Stimulated activated CD8-positive, alpha-beta memory T cell treated with anti-CD3 and anti-CD28 coated beads, Interleukin-15, amount 100 ng/mL, for 1 hour (primary cell): ENCODE measurements around the gene PKD1L1.
"Not testable (repeated sequence)": the region's sequence is repeated elsewhere in the genome, so short reads cannot be mapped to it uniquely, and the experiment has no call there.

ENCODE experiments used
- DNase-seq: peaks from one replicate; pipeline ENCODE4 v3.0.0-alpha.2; 2020; ENCODE audit warnings: low read depth

The PKD1L1 gene

GRCh38 chr7:47937711-47938573, 10.3 kb downstream of the PKD1L1 start:
- no peak for DNase-seq

GRCh38 chr7:47937065-47937687, 11.1 kb downstream of the PKD1L1 start:
- no peak for DNase-seq

- no peak for DNase-seq
Observed at GRCh38 chr7:47936323-47936722, 11.9 kb downstream of the PKD1L1 start.

DNA sequence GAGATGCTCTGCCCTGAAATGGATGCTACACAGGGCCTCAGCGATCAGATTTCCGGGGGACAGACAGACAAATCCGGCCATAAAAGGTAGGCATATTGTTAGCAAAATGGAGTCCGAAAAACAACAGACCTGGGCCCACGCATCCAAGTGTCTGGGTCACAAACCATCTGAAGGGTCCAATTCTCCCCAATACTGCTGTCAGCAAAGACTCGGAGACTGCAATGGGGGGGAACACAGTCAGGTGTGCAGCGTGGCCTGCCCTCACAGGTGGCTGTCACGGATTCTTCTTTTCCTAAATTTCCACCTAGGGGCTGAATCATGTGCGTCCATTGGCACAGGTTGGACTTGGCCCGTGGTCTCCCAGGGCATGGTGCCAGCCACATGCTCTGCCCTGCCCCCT, 12.9 kb downstream of the PKD1L1 start:
- DNase-seq = no peak

- no peak for DNase-seq
Observed at GRCh38 chr7:47934831-47935230, 13.4 kb downstream of the PKD1L1 start.

- no peak for DNase-seq
Observed at GRCh38 chr7:47933215-47933614, 15.1 kb downstream of the PKD1L1 start.

GRCh38 chr7:47932466-47933037, 15.7 kb downstream of the PKD1L1 start:
- DNase-seq = no peak

DNA sequence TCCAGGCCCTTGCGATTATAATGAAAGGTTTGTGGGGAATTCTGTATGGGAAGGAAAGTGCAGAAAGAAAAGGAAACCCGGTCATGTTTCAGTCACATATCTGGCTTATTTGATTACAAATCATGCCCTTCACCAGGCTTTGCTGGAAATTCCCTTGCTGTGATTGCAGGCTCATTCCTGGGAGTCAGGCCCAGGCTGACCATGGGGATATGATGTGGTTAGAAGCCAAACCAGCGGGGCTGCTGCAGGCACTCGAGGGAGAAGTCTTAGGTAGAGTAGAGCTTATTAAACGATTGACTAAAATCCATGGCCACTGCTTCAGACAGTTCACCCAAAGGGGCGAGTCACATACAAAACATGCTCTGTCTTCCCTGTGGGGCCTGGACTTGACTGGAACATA, 16.2 kb downstream of the PKD1L1 start:
- no peak for DNase-seq

- no peak for DNase-seq
Observed at GRCh38 chr7:47931005-47932004, 17.0 kb downstream of the PKD1L1 start.

- no peak for DNase-seq
Observed at GRCh38 chr7:47924266-47924665, 24.0 kb downstream of the PKD1L1 start.

GRCh38 chr7:47923081-47923875, 25.0 kb downstream of the PKD1L1 start:
- not testable (repeated sequence) for DNase-seq

GRCh38 chr7:47916514-47916913, 31.8 kb downstream of the PKD1L1 start:
- DNase-seq = not testable (repeated sequence)

- no peak for DNase-seq
Observed at GRCh38 chr7:47915616-47915976, 32.7 kb downstream of the PKD1L1 start.

DNA sequence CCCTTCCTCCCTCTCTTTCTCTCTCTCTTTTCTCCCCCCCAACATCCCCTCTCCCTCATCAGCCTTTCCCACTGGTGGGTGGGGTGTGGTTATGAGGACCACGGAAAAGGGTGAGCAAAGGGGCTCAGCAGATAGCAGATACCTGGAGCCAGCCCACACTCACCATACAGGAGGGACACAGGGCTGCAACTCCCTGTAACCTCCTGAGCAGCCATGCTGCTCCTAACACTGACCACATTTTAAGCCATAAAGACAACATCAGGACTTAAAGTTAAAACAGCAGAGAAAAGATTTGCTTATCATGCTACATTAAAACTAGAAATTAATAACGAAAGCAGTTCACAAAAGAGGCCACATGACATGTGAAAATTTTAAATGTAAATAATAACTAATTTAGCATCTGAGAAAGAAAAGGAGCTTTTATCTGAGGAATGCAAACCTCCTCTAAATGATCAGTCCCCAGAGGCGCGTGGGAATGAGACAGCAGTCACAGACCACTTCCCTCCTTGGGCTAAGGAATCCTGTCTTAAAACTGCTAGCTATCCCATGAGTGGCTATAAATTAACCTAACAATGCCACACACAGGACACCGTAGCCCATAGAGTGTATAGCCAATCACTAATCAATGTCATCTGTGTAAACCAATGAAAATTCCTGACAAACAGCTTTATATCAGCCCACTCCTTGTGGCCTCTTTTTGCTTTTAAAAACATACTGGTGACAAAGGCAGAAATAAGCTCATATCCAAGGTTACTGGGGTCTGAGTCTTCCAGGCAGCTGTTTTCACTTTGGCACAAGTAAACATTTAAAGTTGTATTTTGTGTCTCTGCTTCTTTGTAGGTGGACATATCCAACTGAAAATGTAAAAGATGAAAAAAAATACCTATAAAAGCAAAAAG, 33.3 kb downstream of the PKD1L1 start:
- DNase-seq = no peak

DNA sequence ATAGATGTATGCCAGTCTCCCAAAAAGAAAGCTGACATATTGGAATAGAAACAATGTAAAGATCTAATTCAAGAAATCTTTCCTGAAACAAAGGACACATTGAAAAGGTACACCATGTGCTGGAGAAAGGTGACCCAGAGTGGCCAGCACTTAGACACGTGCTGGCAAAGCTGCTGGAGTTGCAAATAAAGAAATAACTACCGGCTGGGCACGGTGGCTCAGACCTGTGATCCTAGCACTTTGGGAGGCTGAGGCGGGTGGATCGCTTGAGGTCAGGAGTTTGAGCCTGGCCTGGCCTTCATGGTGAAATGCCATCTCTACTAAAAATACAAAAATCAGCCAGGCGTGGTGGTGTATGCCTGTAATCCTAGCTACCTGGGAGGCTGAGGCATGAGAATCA, 35.9 kb downstream of the PKD1L1 start:
- DNase-seq = no peak

- no peak for DNase-seq
Observed at GRCh38 chr7:47908720-47909119, 39.5 kb downstream of the PKD1L1 start.

- DNase-seq = no peak
Observed at GRCh38 chr7:47907981-47908616, 40.2 kb downstream of the PKD1L1 start.

- DNase-seq = no peak
Observed at GRCh38 chr7:47906883-47907282, 41.4 kb downstream of the PKD1L1 start.

DNA sequence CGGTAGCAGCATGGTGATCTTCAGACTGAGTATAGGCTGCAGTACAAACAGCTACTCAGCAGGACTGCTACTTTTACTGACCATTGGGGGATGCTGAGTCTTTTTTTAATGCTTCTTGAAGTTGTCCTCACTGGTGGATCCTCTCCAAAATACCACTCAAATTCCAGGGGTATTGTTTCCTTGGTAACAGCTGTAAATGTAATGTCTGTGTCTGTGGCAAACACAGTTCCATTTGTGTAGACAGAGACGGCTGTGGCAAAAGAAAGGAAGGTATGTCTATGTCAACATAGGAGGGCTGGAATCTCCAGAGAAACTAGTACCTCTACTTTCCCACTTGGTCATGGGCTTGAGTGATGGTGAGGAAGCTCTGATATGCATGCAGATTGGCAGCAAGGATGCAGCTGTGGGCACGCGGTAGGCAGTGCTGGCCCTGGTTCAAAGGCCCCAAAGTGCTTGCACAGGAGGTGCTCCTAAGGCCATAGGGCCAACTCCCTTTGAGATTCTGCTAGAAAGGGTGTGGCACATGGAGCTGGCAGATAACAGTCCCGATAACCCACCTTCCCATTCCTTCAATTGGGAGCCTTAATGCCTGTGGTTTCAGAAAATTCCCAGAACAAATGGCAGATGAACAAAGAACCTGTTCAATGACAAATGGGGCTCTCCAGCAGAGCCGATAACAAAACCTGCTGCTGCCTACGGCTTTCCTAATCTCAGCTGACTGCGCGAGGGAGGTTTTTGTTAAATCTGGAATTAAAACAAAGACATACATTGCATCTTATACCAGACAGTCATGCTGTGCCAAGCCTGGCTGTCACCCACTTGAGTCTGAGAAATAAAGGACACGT, 43.0 kb downstream of the PKD1L1 start:
- no peak for DNase-seq
